ENCODE measurements around the gene ONECUT2.

ONECUT2 gene

DNA sequence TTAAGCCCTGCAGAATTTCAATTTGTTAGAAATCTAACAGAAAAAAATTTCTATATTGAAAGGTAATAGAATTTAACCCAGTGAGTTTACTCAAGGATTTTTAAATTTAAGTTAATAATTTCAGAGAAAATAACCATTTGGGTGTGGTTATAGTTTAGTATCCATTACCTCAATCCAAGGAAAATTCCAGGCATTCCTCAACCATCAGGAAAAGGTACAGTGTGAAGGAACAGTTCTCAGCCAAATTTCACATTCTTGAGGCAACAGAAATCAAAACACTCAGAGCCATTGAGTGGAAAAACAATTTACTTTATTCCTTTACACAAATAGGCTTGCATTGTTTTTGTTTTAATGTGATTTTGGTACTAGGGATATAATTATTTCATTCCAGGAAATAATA lies 45.6 kb downstream of the ONECUT2 start:
- TF ChIP-seq, protein P1, sequence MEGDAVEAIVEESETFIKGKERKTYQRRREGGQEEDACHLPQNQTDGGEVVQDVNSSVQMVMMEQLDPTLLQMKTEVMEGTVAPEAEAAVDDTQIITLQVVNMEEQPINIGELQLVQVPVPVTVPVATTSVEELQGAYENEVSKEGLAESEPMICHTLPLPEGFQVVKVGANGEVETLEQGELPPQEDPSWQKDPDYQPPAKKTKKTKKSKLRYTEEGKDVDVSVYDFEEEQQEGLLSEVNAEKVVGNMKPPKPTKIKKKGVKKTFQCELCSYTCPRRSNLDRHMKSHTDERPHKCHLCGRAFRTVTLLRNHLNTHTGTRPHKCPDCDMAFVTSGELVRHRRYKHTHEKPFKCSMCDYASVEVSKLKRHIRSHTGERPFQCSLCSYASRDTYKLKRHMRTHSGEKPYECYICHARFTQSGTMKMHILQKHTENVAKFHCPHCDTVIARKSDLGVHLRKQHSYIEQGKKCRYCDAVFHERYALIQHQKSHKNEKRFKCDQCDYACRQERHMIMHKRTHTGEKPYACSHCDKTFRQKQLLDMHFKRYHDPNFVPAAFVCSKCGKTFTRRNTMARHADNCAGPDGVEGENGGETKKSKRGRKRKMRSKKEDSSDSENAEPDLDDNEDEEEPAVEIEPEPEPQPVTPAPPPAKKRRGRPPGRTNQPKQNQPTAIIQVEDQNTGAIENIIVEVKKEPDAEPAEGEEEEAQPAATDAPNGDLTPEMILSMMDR (IDR thresholded peaks at IDR 0.05; ENCODE audit: low read depth, low read length): no peak

DNA sequence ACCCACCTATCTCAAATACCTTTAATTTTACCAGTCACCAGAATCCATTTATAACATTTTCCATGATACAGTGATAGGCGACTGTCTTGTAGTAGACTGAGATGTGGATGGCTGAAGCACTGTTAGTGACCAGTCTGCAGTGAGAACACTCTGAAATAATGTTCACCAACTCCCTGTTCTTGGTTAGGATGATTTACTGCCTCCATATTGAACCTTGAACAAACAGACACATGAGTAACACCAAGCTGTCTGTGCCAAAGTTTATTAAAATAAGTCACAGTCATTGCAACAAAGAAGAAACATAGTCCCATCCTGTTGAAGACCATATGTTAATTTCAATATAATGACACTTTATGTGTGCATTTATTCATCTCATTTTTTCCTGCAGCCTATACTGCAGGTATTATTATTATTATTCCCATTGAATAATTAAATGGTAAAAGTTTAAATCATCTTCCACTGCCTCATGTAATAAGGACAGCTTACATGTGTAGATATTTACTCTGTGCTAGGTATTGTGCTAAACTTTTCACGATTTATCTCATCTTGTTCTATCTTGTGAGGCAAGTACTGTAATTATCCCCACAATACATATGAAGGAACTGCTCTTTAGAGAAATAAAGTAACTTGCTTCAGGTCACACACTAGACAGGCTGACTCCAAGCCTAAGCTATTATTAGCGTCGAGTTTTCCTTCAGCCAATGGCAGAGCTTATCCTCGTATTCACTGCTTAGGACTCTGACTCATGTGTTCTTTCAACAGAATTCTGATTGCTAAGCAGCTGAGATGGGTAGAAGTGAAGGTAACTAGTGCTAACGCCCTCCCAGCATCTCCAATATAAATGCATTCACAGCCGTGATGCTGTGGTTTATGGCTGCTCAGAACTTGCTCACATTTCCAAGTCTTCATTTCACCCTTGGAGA lies 62.5 kb downstream of the ONECUT2 start:
- TF ChIP-seq, protein P1 (IDR thresholded peaks at IDR 0.05; ENCODE audit: low read depth, low read length): no peak
- no peak for DNase-seq (ENCODE audit: extremely low read depth, low read depth)

More for the DNA sequence above, 45.6 kb downstream of the ONECUT2 start:
- no peak for DNase-seq (ENCODE audit: extremely low read depth, low read depth)

DNA sequence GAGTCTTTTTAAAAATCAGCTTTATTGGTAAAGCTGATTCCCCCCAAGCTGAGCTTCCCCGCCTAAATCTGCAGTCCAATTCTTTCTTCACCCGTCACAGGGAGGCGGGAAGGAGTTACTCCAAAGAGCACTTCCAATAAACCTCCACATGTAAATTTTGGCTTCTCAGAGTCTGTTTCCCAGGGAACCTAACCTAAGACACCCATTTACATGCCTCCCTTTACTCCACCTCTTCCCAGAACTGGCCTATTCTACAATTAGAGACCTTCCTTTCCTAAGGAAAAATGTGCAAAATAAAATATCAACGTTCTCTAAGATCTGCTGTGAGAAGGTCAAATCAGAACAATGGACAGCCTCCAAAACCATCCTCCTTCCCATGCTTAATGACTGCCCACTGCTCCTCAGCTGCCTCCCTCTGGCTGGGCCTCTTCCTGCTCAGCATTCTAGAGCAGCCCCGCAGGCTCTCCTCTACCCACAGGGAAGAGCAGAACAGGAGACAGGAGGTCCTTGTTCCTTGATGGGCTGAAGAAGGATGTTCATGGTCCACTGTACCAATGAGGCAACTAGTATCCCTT lies 63.6 kb downstream of the ONECUT2 start:
- DNase-seq (ENCODE audit: extremely low read depth, low read depth): no peak

DNA sequence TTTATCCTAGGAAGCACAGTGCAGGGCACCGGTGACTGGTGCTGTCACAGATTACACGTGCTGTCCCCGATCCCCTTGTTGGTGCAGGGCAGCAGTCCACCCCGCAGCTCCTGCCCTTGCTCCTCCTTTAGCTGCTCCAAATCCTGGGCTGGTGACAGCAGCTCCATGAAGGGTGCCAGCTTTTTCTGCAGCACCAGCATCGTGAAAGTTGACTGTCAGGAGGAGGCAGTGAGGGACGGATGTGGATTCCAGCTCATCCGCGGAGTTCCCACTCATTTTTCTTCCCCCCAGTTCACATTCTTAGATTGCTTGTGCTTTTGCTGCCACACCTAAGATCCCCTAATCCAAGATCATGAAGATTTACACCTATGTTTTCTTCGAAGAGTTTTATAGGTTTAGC lies 67.5 kb downstream of the ONECUT2 start:
- no peak for DNase-seq (ENCODE audit: extremely low read depth, low read depth)
- TF ChIP-seq, protein P1 (IDR thresholded peaks at IDR 0.05; ENCODE audit: low read depth, low read length): no peak

More for the DNA sequence above, 63.6 kb downstream of the ONECUT2 start:
- TF ChIP-seq, protein P1 (IDR thresholded peaks at IDR 0.05; ENCODE audit: low read depth, low read length): no peak

DNA sequence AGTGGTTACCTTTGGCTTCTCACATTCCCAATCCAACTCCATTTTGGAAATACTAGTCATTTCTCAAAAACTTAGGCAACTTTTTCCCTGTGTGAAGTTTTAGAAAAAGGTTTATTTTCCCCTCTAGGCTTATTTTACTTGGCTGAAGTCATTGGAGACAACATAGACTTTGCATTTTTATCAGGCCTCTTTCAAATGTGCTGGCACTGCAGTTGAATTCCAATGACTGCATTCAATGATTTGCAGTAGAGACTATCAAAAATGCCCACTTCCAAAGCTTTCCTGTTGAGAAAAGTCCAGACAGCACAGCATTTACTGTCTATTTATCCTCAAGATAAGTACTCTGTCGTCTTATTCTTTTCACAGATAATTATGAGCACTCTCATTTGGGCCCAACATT lies 70.1 kb downstream of the ONECUT2 start:
- TF ChIP-seq, protein P1 (IDR thresholded peaks at IDR 0.05; ENCODE audit: low read depth, low read length): no peak
- DNase-seq (ENCODE audit: extremely low read depth, low read depth): no peak

DNA sequence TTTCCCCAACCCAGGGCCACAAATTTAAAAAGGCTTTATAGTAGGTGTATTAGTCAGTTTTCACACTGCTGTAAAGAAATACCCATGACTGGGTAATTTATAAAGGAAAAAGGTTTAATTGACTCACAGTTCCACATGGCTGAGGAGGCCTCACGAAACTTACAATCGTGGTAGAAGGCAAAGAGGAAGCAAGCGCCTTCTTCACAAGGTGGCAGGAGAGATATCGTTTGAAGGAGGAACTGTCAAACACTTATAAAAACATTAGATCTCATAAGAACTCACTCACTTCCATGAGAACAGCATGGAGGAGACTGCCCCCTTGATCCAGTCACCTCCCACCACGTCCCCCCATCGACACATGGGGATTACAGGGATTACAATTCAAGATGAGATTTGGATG lies 80.9 kb downstream of the ONECUT2 start:
- no peak for DNase-seq (ENCODE audit: extremely low read depth, low read depth)
- TF ChIP-seq, protein P1 (IDR thresholded peaks at IDR 0.05; ENCODE audit: low read depth, low read length): no peak

DNA sequence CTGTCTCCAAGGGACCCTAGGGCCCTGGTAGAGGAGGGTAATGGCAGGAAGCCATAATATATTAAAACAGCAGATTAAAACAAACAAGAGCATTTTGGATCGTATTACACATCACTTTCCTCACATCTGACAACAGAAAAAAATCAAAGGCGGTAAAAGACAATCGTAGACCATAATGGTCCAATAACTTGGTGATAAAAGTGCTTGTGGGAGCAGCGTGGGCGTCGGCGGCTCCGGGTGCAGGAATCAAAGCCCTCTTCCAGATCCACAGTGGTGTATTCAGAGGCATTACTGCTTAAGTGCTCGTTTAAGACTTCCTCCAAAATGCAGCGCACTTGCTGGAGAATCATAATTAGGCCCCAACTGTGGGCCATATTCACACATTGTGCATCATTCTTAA lies 83.4 kb downstream of the ONECUT2 start:
- DNase-seq (ENCODE audit: extremely low read depth, low read depth): no peak
- TF ChIP-seq, protein P1 (IDR thresholded peaks at IDR 0.05; ENCODE audit: low read depth, low read length): no peak

All from AG09319 (cell line).